ENCODE data around the gene EIF4G3.
"Not testable (repeated sequence)": the region's sequence is repeated elsewhere in the genome, so short reads cannot be mapped to it uniquely, and the experiment has no call there.

Gene EIF4G3

DNA sequence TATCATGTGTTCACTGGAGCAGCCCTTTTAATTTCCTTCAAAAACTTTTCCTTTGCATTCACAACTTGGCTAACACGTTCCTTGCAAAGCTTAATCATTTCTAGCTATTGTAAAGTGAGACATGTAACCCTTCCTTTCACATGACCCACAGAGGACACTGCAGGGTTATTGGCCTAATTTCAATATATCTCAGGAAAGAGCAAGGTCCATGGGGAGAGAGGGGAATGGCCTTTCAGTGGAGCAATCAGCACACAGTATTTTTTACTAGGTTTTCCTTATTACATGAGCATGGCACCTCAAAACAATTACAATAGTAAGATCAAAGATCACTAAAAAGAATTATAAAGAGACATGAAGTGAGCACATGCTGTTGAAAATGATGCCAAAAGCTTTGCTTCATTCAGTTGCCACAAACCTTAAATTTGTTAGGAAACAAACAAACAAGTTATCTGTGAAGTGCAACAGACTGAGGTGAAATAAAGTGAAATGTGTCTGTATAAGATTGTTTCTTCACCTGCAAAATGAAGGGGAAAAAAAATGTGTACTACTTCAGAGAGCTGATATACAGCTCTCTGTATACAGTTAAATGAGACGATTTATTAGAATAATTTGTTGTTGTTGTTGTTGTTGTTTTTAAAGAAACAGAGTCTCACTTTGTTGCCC is 61.5 kb downstream of the EIF4G3 start:
- peaks cover 19% of the 10 kb centered on the region for H3K36me3 Mint-ChIP-seq (ENCODE audit: low read depth)
- no peaks in the 10 kb centered on the region for H3K9me3 Mint-ChIP-seq
- no peaks in the 10 kb centered on the region for H3K4me1 Mint-ChIP-seq (ENCODE audit: low read depth)
- no peaks in the 10 kb centered on the region for H3K27me3 Mint-ChIP-seq
- no peak overlapping the region for H3K4me3 Mint-ChIP-seq
- no peak overlapping the region for H3K27ac Mint-ChIP-seq

DNA sequence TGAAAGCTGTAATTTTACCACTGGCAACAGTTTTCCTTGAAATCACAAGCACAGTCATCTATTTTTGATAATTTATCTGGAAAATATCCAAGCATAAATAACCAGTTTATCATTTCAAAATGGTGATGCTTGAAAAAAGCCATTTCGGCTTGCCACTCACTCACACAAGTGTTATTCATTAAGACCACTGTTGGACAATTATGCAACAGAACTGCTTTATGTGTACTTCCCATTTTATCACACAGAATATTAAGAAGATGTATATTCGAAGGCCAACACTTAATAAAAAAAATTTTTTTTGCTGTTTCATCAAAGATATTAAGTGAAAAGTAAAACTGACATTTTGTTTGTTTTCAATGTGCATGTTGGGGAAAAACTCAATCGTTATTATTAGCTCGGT is 62.3 kb downstream of the EIF4G3 start:
- Mint-ChIP-seq H3K27ac (no peak overlapping the region), H3K27me3 (no peaks in the 10 kb centered on the region), H3K4me3 (no peak overlapping the region), H3K9me3 (no peaks in the 10 kb centered on the region), H3K36me3 (ENCODE audit: low read depth) (peaks cover 19% of the 10 kb centered on the region), H3K4me1 (ENCODE audit: low read depth) (no peaks in the 10 kb centered on the region)

DNA sequence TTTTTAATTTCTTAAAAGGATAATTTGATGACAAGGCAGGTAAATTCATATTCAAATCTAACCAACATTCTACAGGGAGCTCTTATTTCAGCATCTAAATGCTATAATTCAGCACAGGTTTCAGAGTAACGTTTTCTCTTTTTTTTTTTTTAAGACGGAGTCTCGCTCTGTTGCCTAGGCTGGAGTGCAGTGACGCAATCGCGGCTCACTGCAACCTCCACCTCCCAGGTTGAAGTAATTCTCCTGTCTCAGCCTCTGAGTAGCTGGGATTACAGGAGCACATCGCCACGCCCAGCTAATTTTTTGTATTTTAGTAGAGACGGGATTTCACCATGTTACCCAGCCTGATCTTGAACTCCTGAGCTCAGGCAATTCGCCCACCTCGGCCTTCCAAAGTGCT is 66.5 kb downstream of the EIF4G3 start:
- Mint-ChIP-seq H3K27me3 (no peaks in the 10 kb centered on the region), H3K36me3 (ENCODE audit: low read depth) (peaks cover 22% of the 10 kb centered on the region), H3K27ac (no peak overlapping the region), H3K4me3 (no peak overlapping the region), H3K4me1 (ENCODE audit: low read depth) (no peaks in the 10 kb centered on the region), H3K9me3 (no peaks in the 10 kb centered on the region)

DNA sequence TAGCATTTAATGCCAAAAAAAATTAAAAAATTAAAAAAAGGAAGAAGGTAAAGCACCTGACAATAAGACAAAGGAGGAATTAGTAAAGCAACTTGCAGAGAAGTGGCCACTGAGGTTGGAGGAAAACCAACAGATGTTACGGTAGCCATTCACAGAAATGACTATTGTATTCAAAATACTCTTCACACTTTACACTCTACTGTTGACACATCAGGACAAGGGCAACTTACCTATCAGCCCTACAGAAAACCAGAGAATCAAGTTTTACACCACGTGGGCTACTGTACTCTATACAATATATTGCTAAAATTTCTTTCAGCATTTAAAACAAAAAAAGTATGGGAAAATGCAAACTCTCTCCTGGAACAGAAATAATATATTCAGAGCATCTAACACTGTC is 70.0 kb downstream of the EIF4G3 start:
- Mint-ChIP-seq H3K4me3 (no peak overlapping the region), H3K27me3 (no peaks in the 10 kb centered on the region), H3K4me1 (ENCODE audit: low read depth) (no peaks in the 10 kb centered on the region), H3K9me3 (no peaks in the 10 kb centered on the region), H3K27ac (no peak overlapping the region), H3K36me3 (ENCODE audit: low read depth) (peaks cover 32% of the 10 kb centered on the region)

DNA sequence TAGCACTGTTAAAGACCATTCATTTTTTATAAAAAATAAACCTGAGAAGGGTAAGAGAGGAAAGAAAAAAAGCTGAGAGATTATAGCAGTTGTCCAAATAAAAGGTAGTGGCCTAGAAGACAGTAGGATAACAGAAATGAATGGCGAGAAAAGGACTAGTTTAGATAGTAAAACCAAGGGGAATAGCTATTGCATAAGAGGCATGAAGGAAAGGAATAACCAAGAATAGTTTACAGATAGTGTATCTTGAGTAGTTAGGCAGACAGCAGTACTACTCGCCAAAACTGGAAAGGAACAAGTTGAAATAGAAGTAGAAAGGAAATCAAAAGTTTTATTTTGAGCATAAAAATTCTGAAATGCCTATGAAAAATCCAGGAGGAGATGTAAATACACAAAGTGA is 70.5 kb downstream of the EIF4G3 start:
- peaks cover 27% of the 10 kb centered on the region for H3K36me3 Mint-ChIP-seq (ENCODE audit: low read depth)
- H3K9me3 Mint-ChIP-seq: no peaks in the 10 kb centered on the region
- no peak overlapping the region for H3K4me3 Mint-ChIP-seq
- H3K27me3 Mint-ChIP-seq: no peaks in the 10 kb centered on the region
- no peaks in the 10 kb centered on the region for H3K4me1 Mint-ChIP-seq (ENCODE audit: low read depth)
- no peak overlapping the region for H3K27ac Mint-ChIP-seq

DNA sequence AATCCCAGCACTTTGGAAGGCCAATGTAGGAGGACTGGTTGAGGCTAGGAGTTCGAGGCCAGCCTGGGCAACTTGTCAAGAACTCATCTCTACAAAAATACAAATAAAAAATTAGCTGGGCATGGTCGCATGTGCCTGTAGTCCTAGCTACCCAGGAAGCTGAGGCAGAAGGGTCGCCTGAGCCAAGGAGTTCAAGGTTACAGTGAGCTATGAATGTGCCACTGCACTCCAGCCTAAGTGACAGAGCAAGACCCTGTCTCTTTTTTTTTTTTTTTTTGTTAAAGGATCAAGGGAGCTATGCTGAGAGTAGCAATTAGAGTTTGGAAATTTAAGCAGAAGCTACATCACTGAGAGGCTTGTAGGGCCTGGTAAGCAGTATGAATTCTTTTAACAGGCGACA is 70.9 kb downstream of the EIF4G3 start:
- H3K27me3 Mint-ChIP-seq: no peaks in the 10 kb centered on the region
- no peak overlapping the region for H3K4me3 Mint-ChIP-seq
- H3K9me3 Mint-ChIP-seq: no peaks in the 10 kb centered on the region
- no peaks in the 10 kb centered on the region for H3K4me1 Mint-ChIP-seq (ENCODE audit: low read depth)
- peaks cover 25% of the 10 kb centered on the region for H3K36me3 Mint-ChIP-seq (ENCODE audit: low read depth)
- no peak overlapping the region for H3K27ac Mint-ChIP-seq

DNA sequence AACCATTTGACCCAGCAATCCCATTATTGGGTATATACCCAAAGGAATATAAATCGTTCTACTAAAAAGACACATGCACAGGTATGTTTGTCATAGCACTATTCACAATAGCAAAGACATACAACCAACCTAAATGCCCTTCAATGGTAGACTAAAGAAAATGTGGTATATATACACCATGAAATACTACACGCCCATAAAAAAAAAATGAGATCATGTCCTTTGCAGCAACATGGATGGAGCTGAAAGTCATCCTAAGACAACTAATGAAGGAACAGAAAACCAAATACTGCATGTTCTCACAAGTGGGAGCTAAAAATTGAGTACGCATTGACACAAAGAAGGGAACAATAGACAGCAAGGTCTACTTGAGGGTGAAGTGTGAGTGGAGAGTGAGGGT is 72.0 kb downstream of the EIF4G3 start:
- no peak overlapping the region for H3K4me3 Mint-ChIP-seq
- no peaks in the 10 kb centered on the region for H3K9me3 Mint-ChIP-seq
- H3K4me1 Mint-ChIP-seq (ENCODE audit: low read depth): no peaks in the 10 kb centered on the region
- no peaks in the 10 kb centered on the region for H3K27me3 Mint-ChIP-seq
- peaks cover 31% of the 10 kb centered on the region for H3K36me3 Mint-ChIP-seq (ENCODE audit: low read depth)
- no peak overlapping the region for H3K27ac Mint-ChIP-seq

DNA sequence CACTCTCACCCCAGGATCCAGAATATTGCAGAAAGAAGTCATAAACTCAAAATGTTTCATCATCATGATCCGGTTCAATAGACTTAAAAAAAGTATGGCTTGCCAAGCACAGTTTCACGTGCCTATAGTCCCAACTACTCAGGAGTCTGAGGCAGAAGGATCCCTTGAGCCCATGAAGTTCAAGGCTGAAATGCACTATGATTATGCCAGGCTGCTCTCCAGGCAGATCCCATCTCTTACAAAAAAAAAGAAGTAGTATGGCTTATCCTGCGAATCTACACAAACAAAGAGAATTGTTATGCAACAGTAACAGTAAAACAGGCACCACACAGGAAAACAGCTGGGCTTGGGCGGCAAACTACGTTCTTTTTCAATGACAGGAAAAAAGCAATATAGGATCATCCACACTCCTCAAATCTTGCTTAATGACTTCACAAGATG is 76.2 kb downstream of the EIF4G3 start:
- Mint-ChIP-seq H3K9me3 (no peaks in the 10 kb centered on the region), H3K4me1 (ENCODE audit: low read depth) (peaks cover 4% of the 10 kb centered on the region), H3K36me3 (ENCODE audit: low read depth) (peaks cover 48% of the 10 kb centered on the region), H3K27ac (no peak overlapping the region), H3K4me3 (no peak overlapping the region), H3K27me3 (no peaks in the 10 kb centered on the region)

DNA sequence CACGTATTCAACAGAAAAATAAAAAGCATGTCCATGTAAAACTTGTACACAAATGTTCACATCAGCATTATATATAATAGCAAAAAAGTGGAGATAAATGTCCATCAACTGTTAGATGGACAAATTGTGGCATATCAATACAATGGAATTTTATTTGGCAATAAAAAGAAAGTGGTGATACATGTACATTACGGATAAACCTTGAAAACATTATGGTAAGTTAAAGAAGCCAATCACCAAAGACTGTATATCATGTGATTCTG is 76.9 kb downstream of the EIF4G3 start:
- no peak overlapping the region for H3K4me3 Mint-ChIP-seq

DNA sequence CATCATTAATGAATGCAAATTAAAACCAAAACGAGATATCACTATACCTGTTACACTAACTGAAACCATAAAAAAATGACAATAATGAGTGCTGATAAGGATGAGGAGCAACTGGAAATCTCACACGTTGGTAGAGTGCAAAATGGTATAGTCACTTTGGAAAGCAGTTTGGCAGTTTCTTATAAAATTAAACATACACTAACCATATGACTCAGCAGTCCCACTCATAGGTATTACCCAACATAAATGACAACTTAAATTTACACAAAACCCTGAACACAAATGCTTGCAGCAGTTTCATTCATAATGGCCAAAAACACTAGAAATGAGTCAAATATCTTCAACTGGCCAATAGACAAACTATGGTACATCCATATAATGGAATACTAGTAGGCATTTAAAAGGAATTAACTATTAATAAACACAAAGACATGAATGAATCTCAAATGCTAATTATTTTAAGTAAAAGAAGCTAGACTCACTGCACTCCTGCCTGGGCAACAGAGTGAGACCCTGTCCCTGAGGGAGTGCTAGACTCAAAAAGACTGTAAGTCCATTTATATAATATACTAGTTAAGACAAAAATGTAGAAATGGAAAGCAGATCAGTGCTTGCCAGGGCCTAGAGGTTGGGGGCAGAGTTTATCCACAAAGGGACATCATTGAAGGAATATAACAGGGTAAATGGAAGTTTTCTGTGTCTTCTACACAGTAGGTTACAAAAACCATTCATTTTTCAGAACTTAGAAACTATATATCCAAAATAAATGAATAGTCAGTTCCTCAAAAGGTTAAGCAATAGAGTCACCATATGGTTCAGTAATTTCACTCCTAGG is 77.4 kb downstream of the EIF4G3 start:
- Mint-ChIP-seq H3K27me3 (no peaks in the 10 kb centered on the region), H3K27ac (no peak overlapping the region), H3K4me3 (no peak overlapping the region), H3K9me3 (no peaks in the 10 kb centered on the region), H3K36me3 (ENCODE audit: low read depth) (peaks cover 48% of the 10 kb centered on the region), H3K4me1 (ENCODE audit: low read depth) (peaks cover 4% of the 10 kb centered on the region)

More for the DNA sequence above, 76.9 kb downstream of the EIF4G3 start:
- peaks cover 4% of the 10 kb centered on the region for H3K4me1 Mint-ChIP-seq (ENCODE audit: low read depth)
- H3K27me3 Mint-ChIP-seq: no peaks in the 10 kb centered on the region
- no peak overlapping the region for H3K27ac Mint-ChIP-seq
- no peaks in the 10 kb centered on the region for H3K9me3 Mint-ChIP-seq
- peaks cover 50% of the 10 kb centered on the region for H3K36me3 Mint-ChIP-seq (ENCODE audit: low read depth)

DNA sequence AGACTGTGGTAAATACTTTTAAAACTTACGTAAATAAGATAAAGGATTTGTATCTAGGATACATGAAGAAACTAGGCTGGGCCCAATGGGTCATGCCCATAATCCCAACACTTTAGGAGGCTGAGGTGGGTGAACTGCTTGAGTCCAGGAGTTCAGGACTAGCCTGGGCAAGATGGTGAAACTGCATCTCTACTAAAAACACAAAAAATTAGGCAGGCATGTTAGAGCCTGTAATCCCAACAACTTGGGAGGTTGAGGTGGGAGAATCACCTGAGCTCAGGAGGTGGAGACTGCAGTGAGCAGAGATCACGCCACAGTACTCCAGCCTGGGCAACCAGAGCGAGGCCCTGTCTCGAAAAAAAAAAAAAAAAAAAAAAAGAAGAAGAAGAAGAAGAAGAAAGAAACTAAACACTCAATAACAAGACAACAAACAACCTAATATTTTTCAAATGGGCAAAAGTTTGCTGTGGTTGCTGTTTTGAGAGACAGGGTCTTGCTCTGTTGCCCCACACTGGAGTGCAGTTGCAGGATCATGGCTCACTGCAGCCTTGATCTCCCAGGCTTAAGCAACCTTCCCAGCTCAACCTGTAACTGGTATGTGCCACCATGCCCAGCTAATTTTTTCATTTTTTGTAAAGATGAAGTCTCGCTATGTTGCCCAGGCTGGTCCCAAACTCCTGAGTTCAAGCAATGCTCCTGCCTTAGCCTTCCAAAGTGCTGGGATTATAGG is 78.3 kb downstream of the EIF4G3 start:
- H3K4me3 Mint-ChIP-seq: no peak overlapping the region
- H3K27me3 Mint-ChIP-seq: no peaks in the 10 kb centered on the region
- H3K36me3 Mint-ChIP-seq (ENCODE audit: low read depth): peaks cover 48% of the 10 kb centered on the region
- no peak overlapping the region for H3K27ac Mint-ChIP-seq
- H3K9me3 Mint-ChIP-seq: no peaks in the 10 kb centered on the region
- H3K4me1 Mint-ChIP-seq (ENCODE audit: low read depth): peaks cover 4% of the 10 kb centered on the region

DNA sequence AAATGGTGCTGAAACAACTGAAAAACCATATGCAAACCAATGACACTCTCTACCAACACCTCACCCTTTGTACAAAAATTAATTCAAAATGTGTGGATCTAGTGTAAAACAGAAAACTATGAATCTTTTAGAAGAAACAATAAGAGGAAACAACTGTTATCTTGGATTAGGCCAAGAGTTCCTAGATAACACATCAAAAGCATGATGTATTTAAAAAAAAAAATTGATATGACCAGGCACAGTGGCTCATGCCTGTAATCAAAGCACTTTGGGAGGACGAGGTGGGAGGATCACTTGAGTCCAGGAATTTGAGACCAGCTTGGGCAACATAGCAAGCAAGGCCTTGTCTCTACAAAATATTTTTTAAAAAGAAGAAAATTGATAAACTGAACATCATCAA is 79.0 kb downstream of the EIF4G3 start:
- Mint-ChIP-seq H3K27me3 (no peaks in the 10 kb centered on the region), H3K4me3 (no peak overlapping the region)

DNA sequence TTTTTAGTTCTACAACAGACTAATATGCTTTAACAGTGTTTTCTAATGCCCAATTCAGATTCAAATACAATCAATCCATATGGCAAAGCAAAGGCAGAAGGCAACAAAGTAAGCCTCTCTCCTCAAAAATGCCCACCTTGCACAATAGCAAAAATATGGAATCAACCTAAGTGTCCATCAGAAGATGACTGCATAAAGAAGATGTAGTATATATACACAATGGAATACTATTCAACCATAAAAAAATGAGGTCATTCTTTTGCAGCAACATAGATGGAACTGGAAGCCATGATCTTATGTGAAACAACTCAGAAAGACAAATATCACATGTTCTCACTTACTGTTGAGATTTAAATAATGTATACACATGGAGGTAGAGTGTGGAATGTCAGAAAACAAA is 80.7 kb downstream of the EIF4G3 start:
- Mint-ChIP-seq H3K4me1 (ENCODE audit: low read depth) (peaks cover 8% of the 10 kb centered on the region), H3K27me3 (no peaks in the 10 kb centered on the region), H3K9me3 (no peaks in the 10 kb centered on the region), H3K27ac (no peak overlapping the region), H3K4me3 (no peak overlapping the region), H3K36me3 (ENCODE audit: low read depth) (peaks cover 57% of the 10 kb centered on the region)

More for the DNA sequence above, 79.0 kb downstream of the EIF4G3 start:
- no peaks in the 10 kb centered on the region for H3K9me3 Mint-ChIP-seq
- peaks cover 4% of the 10 kb centered on the region for H3K4me1 Mint-ChIP-seq (ENCODE audit: low read depth)
- H3K36me3 Mint-ChIP-seq (ENCODE audit: low read depth): peaks cover 54% of the 10 kb centered on the region
- H3K27ac Mint-ChIP-seq: no peak overlapping the region

DNA sequence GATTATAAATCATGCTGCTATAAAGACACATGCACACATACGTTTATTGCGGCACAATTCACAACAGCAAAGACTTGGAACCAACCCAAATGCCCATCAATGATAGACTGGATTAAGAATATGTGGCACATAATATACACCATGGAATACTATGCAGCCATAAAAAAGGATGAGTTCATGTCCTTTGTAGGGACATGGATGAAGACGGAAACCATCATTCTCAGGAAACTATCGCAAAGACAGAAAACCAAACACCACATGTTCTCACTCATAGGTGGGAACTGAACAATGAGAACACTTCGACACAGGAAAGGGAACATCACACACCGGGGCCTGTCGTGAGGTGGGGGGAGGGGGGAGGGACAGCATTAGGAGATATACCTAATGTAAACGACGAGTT is 82.4 kb downstream of the EIF4G3 start:
- H3K4me3 Mint-ChIP-seq: not testable (repeated sequence)
- H3K36me3 Mint-ChIP-seq (ENCODE audit: low read depth): peaks cover 46% of the 10 kb centered on the region

DNA sequence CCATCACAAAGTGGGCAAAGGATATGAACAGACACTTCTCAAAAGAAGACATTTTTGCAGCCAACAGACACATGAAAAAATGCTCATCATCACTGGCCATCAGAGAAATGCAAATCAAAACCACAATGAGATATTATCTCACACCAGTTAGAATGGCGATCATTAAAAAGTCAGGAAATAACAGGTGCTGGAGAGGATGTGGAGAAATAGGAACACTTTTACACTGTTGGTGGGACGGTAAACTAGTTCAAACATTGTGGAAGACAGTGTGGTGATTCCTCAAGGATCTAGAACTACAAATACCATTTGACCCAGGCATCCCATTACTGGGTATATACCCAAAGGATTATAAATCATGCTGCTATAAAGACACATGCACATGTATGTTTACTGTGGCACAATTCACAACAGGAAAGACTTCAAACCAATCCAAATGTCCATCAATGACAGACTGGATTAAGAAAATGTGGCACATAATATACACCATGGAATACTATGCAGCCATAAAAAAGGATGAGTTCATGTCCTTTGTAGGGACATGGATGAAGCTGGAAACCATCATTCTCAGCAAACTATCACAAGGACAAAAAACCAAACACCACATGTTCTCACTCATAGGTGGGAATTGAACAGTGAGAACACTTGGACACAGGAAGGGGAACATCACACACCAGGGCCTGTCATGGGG is 83.3 kb downstream of the EIF4G3 start:
- not testable (repeated sequence) for H3K4me3 Mint-ChIP-seq, H3K27ac Mint-ChIP-seq, H3K27me3 Mint-ChIP-seq, H3K9me3 Mint-ChIP-seq
- Mint-ChIP-seq H3K36me3 (ENCODE audit: low read depth) (peaks cover 45% of the 10 kb centered on the region), H3K4me1 (ENCODE audit: low read depth) (peaks cover 15% of the 10 kb centered on the region)

More for the DNA sequence above, 82.4 kb downstream of the EIF4G3 start:
- not testable (repeated sequence) for H3K27ac Mint-ChIP-seq, H3K27me3 Mint-ChIP-seq, H3K9me3 Mint-ChIP-seq
- H3K4me1 Mint-ChIP-seq (ENCODE audit: low read depth): peaks cover 16% of the 10 kb centered on the region

Measured in stimulated activated naive CD8-positive, alpha-beta T cell treated with anti-CD3 and anti-CD28 coated beads, Interleukin-15, Interleukin-2, amounts not matched to agents 100 ng/mL and 50 ng/mL, for 24 hours (primary cell).